MM.1S (cell line): ENCODE measurements around the gene AGAP3.

Experiments
- DNase-seq: peaks from one replicate; pipeline ENCODE4 v3.0.0-alpha.2; 2015
- H2AFZ ChIP-seq: fragments of 300-600 bp; sonication (generic); 2 replicates; pipeline ENCODE4 v1.6.0; 2016; ENCODE audit warnings: antibody characterized with exemption, low read length
- H3F3A ChIP-seq: fragments of 300-600 bp; sonication (generic); 2 replicates; pipeline ENCODE4 v1.6.1; 2016; ENCODE audit warnings: mild to moderate bottlenecking, antibody characterized with exemption, low read length, moderate library complexity, mixed read lengths; ENCODE audit not compliant: insufficient read depth
- H3K27ac ChIP-seq: fragments of 300-600 bp; sonication (generic); 2 replicates; pipeline ENCODE4 v1.5.1; 2016; ENCODE audit warnings: mild to moderate bottlenecking, low read length
- H3K27me3 ChIP-seq: fragments of 300-600 bp; sonication (generic); replicated peaks from 2 replicates; pipeline ENCODE4 v1.6.0; 2016; ENCODE audit warnings: low read length; ENCODE audit not compliant: insufficient read depth
- H3K36me3 ChIP-seq: fragments of 300-600 bp; sonication (generic); replicated peaks from 2 replicates; pipeline ENCODE4 v1.6.1; 2016; ENCODE audit warnings: mild to moderate bottlenecking, low read length, mixed read lengths; ENCODE audit not compliant: insufficient read depth
- H3K4me1 ChIP-seq: fragments of 300-600 bp; sonication (generic); 2 replicates; pipeline ENCODE4 v1.6.1; 2016; ENCODE audit warnings: low read length, mixed read lengths
- H3K4me2 ChIP-seq: fragments of 300-600 bp; sonication (generic); 2 replicates; pipeline ENCODE4 v1.6.0; 2016; ENCODE audit warnings: low read depth, low read length
- H3K4me3 ChIP-seq: fragments of 300-600 bp; sonication (generic); 2 replicates; pipeline ENCODE4 v1.5.1; 2016; ENCODE audit warnings: low read length, mixed read lengths
- H3K79me2 ChIP-seq: fragments of 300-600 bp; sonication (generic); 2 replicates; pipeline ENCODE4 v1.6.1; 2016; ENCODE audit warnings: mixed run types, low read length, mixed read lengths
- H3K9ac ChIP-seq: fragments of 300-600 bp; sonication (generic); 2 replicates; pipeline ENCODE4 v1.6.1; 2016; ENCODE audit warnings: low read length, mixed read lengths
- H3K9me2 ChIP-seq: fragments of 300-600 bp; sonication (generic); replicated peaks from 2 replicates; pipeline ENCODE4 v1.6.1; 2016; ENCODE audit warnings: mild to moderate bottlenecking, low read length, mixed read lengths; ENCODE audit not compliant: insufficient read depth
- H3K9me3 ChIP-seq: fragments of 300-600 bp; sonication (generic); replicated peaks from 2 replicates; pipeline ENCODE4 v1.6.1; 2016; ENCODE audit warnings: mild to moderate bottlenecking, low read length, mixed read lengths; ENCODE audit not compliant: insufficient read depth
- H4K20me1 ChIP-seq: fragments of 300-600 bp; sonication (generic); 2 replicates; pipeline ENCODE4 v1.6.1; 2016; ENCODE audit warnings: mild to moderate bottlenecking, low read length, moderate library complexity, mixed read lengths; ENCODE audit not compliant: insufficient read depth
- EZH2 ChIP-seq: fragments of 300-600 bp; sonication (generic); optimal IDR thresholded peaks from 2 replicates; pipeline ENCODE3; 2017; ENCODE audit warnings: low read depth, mild to moderate bottlenecking, antibody characterized with exemption, low read length, mixed read lengths
- EZH2phosphoT487 ChIP-seq: fragments of 300-600 bp; sonication (generic); IDR thresholded peaks from 2 replicates; pipeline ENCODE4 v1.6.1; 2018; ENCODE audit warnings: antibody characterized with exemption, low read length
- TF ChIP-seq, protein P1 (sequence below): fragments of 300-600 bp; sonication (generic); IDR thresholded peaks from 2 replicates; pipeline ENCODE4 v1.5.1; 2016; ENCODE audit warnings: antibody characterized with exemption, low read length, mixed read lengths

Gene AGAP3

GRCh38 chr7:151135525-151135845, 49.2 kb downstream of the AGAP3 start:
- Histone ChIP-seq H3K4me3 (no peak overlapping the region), H3K9me3 (no peaks in the 10 kb centered on the region), H3K27ac (no peak overlapping the region), H3K36me3 (no peaks in the 10 kb centered on the region), H3K4me1 (no peaks in the 10 kb centered on the region), H2AFZ (no peak overlapping the region), H3K9ac (no peak overlapping the region), H3K9me2 (no peaks in the 10 kb centered on the region), H3K27me3 (no peaks in the 10 kb centered on the region), H3K79me2 (no peaks in the 10 kb centered on the region), H4K20me1 (no peaks in the 10 kb centered on the region), H3K4me2 (no peak overlapping the region), H3F3A (no peaks in the 10 kb centered on the region)
- no peak for DNase-seq
- TF ChIP-seq, protein P1, sequence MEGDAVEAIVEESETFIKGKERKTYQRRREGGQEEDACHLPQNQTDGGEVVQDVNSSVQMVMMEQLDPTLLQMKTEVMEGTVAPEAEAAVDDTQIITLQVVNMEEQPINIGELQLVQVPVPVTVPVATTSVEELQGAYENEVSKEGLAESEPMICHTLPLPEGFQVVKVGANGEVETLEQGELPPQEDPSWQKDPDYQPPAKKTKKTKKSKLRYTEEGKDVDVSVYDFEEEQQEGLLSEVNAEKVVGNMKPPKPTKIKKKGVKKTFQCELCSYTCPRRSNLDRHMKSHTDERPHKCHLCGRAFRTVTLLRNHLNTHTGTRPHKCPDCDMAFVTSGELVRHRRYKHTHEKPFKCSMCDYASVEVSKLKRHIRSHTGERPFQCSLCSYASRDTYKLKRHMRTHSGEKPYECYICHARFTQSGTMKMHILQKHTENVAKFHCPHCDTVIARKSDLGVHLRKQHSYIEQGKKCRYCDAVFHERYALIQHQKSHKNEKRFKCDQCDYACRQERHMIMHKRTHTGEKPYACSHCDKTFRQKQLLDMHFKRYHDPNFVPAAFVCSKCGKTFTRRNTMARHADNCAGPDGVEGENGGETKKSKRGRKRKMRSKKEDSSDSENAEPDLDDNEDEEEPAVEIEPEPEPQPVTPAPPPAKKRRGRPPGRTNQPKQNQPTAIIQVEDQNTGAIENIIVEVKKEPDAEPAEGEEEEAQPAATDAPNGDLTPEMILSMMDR = no peak
- TF ChIP-seq EZH2phosphoT487 (no peak), EZH2 (no peak)

DNA sequence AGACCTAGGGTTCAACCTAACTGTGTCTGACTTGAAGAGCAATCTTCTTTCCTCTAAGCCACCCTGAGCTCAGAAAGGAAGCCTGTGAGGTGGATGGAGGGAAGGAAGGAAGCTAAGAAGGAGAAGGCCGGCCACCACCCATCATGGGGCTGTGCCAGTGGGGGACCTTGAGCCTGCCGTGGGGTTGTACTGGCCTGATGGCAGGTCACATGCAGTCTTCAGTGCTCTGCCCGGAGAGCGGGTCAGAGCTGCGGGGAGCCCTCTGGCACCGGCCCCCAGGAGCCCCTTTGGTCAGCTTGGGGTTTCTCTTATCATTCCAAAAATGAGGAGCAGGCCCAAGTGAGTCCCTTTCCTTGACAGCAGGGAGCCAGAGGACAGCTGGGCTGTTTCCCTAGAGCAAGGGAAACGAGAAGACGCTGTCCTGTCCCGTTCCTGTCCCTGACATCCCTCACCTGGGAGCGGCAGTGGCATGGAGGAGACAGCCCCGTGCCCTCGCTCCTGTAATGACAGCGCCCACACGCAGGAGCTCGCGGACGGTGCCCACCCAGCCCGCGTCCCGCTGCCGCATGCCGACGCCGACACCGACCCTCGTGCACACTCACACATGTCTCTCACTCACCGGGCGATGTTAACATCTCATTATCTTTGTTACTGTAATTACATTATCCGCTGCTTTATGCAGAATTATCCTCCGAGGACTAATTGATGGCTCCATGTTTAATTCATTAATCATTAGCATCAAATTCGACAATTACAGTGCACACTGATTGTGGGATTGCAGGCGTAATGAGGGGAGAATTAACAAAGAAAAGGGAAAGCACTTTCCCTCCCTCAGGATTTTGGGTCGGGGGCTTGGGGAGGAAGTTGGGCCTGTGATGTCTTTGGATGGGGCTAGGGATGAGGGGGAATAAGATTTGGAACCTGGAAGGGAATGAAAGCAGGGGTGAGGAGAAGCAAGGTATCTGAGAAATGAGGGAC, 49.9 kb downstream of the AGAP3 start:
- no peaks in the 10 kb centered on the region for H4K20me1 ChIP-seq
- no peaks in the 10 kb centered on the region for H3K4me1 ChIP-seq
- H3F3A ChIP-seq = no peaks in the 10 kb centered on the region
- no peak overlapping the region for H3K4me3 ChIP-seq
- no peaks in the 10 kb centered on the region for H3K9me3 ChIP-seq
- H3K36me3 ChIP-seq = no peaks in the 10 kb centered on the region
- TF ChIP-seq EZH2 (no peak), EZH2phosphoT487 (no peak)
- TF ChIP-seq, protein P1 = no peak
- no peak overlapping the region for H2AFZ ChIP-seq
- no peaks in the 10 kb centered on the region for H3K79me2 ChIP-seq
- H3K9me2 ChIP-seq = no peaks in the 10 kb centered on the region
- H3K27me3 ChIP-seq = no peaks in the 10 kb centered on the region
- no peak overlapping the region for H3K9ac ChIP-seq
- H3K27ac ChIP-seq = no peak overlapping the region
- DNase-seq = no peak
- no peak overlapping the region for H3K4me2 ChIP-seq

DNA sequence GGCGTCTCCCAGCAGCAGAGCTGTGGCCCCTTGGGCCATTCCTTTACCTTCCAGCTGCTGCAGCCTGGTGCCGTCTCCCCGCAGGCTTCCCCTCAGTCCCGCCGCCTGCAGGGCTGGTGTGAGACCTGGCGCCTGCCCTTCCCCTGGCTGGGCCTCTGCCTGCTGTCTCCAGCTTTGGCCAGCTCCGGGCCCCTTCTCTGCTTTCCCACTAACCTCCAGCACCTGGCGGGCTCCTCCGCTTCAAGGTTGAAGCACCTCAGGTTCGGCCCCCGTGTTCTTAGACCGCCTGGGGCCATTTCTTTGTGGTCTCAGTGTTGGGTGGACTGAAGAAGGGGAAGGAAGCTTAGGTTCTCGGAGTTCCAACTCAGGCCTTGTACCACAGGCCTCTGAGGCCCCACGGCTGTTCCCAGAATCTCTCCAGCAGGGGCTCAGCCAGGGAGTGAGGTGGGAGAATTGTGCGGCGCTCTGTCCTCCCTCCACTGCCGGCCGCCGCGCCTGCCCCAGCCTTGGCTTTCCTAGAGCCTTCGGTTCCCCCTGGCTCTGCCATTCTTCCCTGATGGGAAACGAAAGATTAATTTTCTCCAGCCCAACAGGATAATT, 50.9 kb downstream of the AGAP3 start:
- no peak for TF ChIP-seq EZH2
- TF ChIP-seq EZH2phosphoT487 = no peak
- TF ChIP-seq, protein P1 = no peak
- Histone ChIP-seq H3K79me2 (no peaks in the 10 kb centered on the region), H3F3A (no peaks in the 10 kb centered on the region), H3K4me1 (no peaks in the 10 kb centered on the region), H3K9ac (no peak overlapping the region), H3K27ac (no peak overlapping the region), H3K36me3 (no peaks in the 10 kb centered on the region), H3K4me2 (no peak overlapping the region), H4K20me1 (no peaks in the 10 kb centered on the region), H3K9me2 (no peaks in the 10 kb centered on the region), H2AFZ (no peak overlapping the region), H3K27me3 (no peaks in the 10 kb centered on the region), H3K4me3 (no peak overlapping the region), H3K9me3 (no peaks in the 10 kb centered on the region)
- no peak for DNase-seq
